Measurements from ENCODE around the gene IGSF23. TPM values are rescaled to one million over a fixed set of nuclear protein-coding genes. Genes with fewer than 3 reads are reported as not detected.
"Not testable (repeated sequence)": the region's sequence is repeated elsewhere in the genome, so short reads cannot be mapped to it uniquely, and the experiment has no call there.

Gene IGSF23
- total and polyA plus RNA-seq, 2 donors (not counting 1 experiment from before 2014, with no cell fraction given) = not detected

DNA sequence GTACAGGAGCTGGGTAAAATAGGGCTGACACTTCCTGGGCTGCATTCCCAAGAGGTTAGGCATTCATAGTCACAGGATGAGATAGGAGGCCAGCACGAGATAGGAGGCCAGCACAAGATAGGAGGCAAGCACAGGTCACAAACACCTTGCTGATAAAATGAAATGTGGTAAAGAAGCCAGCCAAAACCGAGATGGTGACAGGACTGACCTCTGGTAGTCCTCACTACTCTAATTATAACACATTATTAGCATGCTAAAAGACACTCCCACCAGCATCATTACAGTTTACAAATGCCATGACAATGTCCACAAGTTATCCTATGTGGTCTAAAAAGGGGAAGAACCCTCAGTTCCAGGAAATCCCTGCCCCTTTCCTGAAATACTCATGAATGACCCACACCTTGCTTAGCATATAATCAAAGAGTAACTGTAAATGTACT, 20.9 kb upstream of the IGSF23 start:
- H3K9ac ChIP-seq (ENCODE audit: low read length) = no peak overlapping the region
- no peaks in the 10 kb centered on the region for H3K36me3 ChIP-seq (replicated peaks in 1 of 2; ENCODE audit: control extremely low read depth in 1 of 2, control insufficient read depth in 1 of 2, extremely low read depth in 1 of 2, insufficient read depth in 2 of 2, low read length in 1 of 2)
- H2AFZ ChIP-seq (ENCODE audit: insufficient read depth, low read depth, low read length, poor library complexity, severe bottlenecking) = no peak overlapping the region
- Mint-ChIP-seq H3K4me1 (no peaks in the 10 kb centered on the region), H3K27me3 (peaks cover 32% of the 10 kb centered on the region), H3K9me3 (ENCODE audit: insufficient read depth) (peaks cover 7% of the 10 kb centered on the region), H3K27ac (no peak overlapping the region), H3K4me3 (no peak overlapping the region)
- DNase-seq (no peak), ATAC-seq (ENCODE audit: low read depth) (no peak)
- ChIA-PET POLR2A (no interaction called here), CTCF (no interaction called here)
- intact Hi-C loops (cut with micrococcal nuclease) = no loop called here
- TF ChIP-seq, protein P1, sequence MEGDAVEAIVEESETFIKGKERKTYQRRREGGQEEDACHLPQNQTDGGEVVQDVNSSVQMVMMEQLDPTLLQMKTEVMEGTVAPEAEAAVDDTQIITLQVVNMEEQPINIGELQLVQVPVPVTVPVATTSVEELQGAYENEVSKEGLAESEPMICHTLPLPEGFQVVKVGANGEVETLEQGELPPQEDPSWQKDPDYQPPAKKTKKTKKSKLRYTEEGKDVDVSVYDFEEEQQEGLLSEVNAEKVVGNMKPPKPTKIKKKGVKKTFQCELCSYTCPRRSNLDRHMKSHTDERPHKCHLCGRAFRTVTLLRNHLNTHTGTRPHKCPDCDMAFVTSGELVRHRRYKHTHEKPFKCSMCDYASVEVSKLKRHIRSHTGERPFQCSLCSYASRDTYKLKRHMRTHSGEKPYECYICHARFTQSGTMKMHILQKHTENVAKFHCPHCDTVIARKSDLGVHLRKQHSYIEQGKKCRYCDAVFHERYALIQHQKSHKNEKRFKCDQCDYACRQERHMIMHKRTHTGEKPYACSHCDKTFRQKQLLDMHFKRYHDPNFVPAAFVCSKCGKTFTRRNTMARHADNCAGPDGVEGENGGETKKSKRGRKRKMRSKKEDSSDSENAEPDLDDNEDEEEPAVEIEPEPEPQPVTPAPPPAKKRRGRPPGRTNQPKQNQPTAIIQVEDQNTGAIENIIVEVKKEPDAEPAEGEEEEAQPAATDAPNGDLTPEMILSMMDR (IDR thresholded peaks at IDR 0.05) = no peak
- no peak for TF ChIP-seq EZH2 (IDR thresholded peaks at IDR 0.05; ENCODE audit: borderline replicate concordance, insufficient read depth, low read depth, low read length, poor library complexity, severe bottlenecking)
- no peak overlapping the region for H3K27ac ChIP-seq (ENCODE audit: low read length in 2 of 2)
- 70% methylated on average over 2 of the region's 2 CpGs for WGBS (ENCODE audit: insufficient coverage)
- no peaks in the 10 kb centered on the region for H3K79me2 ChIP-seq (ENCODE audit: control insufficient read depth, insufficient read depth, low read length)
- no peak overlapping the region for H3K4me3 ChIP-seq (ENCODE audit: control extremely low read depth in 1 of 5, extremely low read depth in 1 of 5, insufficient read depth in 1 of 5, low read depth in 2 of 5, low read length in 4 of 5)
- H4K20me1 ChIP-seq (ENCODE audit: control insufficient read depth, insufficient read depth, low read length, poor library complexity, severe bottlenecking) = no peaks in the 10 kb centered on the region
- H3K4me1 ChIP-seq (ENCODE audit: control insufficient read depth in 2 of 2, insufficient read depth in 2 of 2, low read length in 2 of 2) = no peaks in the 10 kb centered on the region
- H3K9me3 ChIP-seq (ENCODE audit: control extremely low read depth in 1 of 3, control insufficient read depth in 2 of 3, insufficient read depth in 1 of 3, low read length in 2 of 3) = peaks cover 0 to 9% (median 0%) of the 10 kb centered on the region in 3 donors
- H3K27me3 ChIP-seq (replicated peaks in 1 of 4; ENCODE audit: control extremely low read depth in 1 of 4, control insufficient read depth in 3 of 4, insufficient read depth in 4 of 4, low read length in 3 of 4) = peaks cover 0 to 9% (median 0%) of the 10 kb centered on the region in 4 experiments
- no peak overlapping the region for H3K4me2 ChIP-seq (replicated peaks; ENCODE audit: low read depth, low read length, poor library complexity, severe bottlenecking)

DNA sequence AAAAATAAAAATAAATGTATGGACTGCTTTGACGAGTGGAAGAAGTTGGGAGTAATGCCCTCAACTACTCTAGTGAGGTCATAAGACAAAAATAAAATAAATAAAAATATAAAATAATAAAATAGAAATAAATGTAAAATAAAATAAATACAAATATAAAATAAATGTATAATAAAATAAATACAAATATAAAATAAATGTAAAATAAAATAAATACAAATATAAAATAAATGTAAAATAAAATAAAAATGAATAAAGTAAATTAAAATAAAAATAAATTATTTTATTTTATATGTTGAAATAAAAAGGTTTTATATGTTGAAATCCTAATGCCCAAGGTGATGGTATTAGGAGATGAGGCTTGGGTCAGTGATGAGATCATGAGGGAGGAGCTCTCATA, 20.1 kb upstream of the IGSF23 start:
- Histone ChIP-seq H3K79me2 (ENCODE audit: control insufficient read depth, insufficient read depth, low read length) (no peaks in the 10 kb centered on the region), H3K4me2 (replicated peaks; ENCODE audit: low read depth, low read length, poor library complexity, severe bottlenecking) (no peak overlapping the region), H3K9me3 (ENCODE audit: control extremely low read depth in 1 of 3, control insufficient read depth in 2 of 3, insufficient read depth in 1 of 3, low read length in 2 of 3) (peaks cover 0 to 9% (median 1%) of the 10 kb centered on the region in 3 donors), H3K9ac (ENCODE audit: low read length) (no peak overlapping the region), H4K20me1 (ENCODE audit: control insufficient read depth, insufficient read depth, low read length, poor library complexity, severe bottlenecking) (no peaks in the 10 kb centered on the region), H3K27ac (ENCODE audit: low read length in 2 of 2) (no peak overlapping the region), H2AFZ (ENCODE audit: insufficient read depth, low read depth, low read length, poor library complexity, severe bottlenecking) (no peak overlapping the region), H3K27me3 (replicated peaks in 1 of 4; ENCODE audit: control extremely low read depth in 1 of 4, control insufficient read depth in 3 of 4, insufficient read depth in 4 of 4, low read length in 3 of 4) (peaks cover 0 to 9% (median 0%) of the 10 kb centered on the region in 4 experiments), H3K4me1 (ENCODE audit: control insufficient read depth in 2 of 2, insufficient read depth in 2 of 2, low read length in 2 of 2) (no peaks in the 10 kb centered on the region), H3K4me3 (ENCODE audit: control extremely low read depth in 1 of 5, extremely low read depth in 1 of 5, insufficient read depth in 1 of 5, low read depth in 2 of 5, low read length in 4 of 5) (no peak overlapping the region), H3K36me3 (replicated peaks in 1 of 2; ENCODE audit: control extremely low read depth in 1 of 2, control insufficient read depth in 1 of 2, extremely low read depth in 1 of 2, insufficient read depth in 2 of 2, low read length in 1 of 2) (no peaks in the 10 kb centered on the region)
- Mint-ChIP-seq H3K27me3 (peaks cover 35% of the 10 kb centered on the region), H3K4me1 (no peaks in the 10 kb centered on the region), H3K9me3 (ENCODE audit: insufficient read depth) (peaks cover 9% of the 10 kb centered on the region), H3K4me3 (no peak overlapping the region), H3K27ac (no peak overlapping the region)
- POLR2A ChIA-PET = no interaction called here
- CTCF ChIA-PET = no interaction called here
- ATAC-seq (ENCODE audit: low read depth) (no peak), DNase-seq (no peak)
- intact Hi-C loops (cut with micrococcal nuclease) = no loop called here
- WGBS (ENCODE audit: insufficient coverage) = no CpG with 5 or more reads among the region's 1 CpG
- TF ChIP-seq, protein P1 (IDR thresholded peaks at IDR 0.05) = no peak
- TF ChIP-seq EZH2 (IDR thresholded peaks at IDR 0.05; ENCODE audit: borderline replicate concordance, insufficient read depth, low read depth, low read length, poor library complexity, severe bottlenecking) = no peak

DNA sequence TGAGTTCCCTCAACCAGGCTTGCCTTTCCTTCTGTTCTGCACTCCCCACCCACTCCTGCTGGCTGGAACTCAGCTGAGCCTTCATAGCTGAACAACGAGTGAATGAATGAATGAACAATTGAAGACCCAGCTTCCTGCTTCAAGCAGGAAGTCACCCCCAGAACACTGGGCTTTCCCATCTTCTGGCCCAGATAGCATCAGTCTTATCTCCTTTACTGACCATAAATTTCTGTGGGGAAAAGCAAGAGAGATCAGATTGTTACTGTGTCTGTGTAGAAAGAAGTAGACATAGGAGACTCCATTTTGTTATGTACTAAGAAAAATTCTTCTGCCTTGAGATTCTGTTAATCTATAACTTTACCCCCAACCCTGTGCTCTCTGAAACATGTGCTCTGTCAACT, 19.5 kb upstream of the IGSF23 start:
- DNase-seq; H3K27ac ChIP-seq (ENCODE audit: low read length in 2 of 2); H3K9me3 Mint-ChIP-seq (ENCODE audit: insufficient read depth); POLR2A ChIA-PET; H3K27ac Mint-ChIP-seq; ATAC-seq (ENCODE audit: low read depth); H3K4me3 Mint-ChIP-seq; H3K4me1 Mint-ChIP-seq; H4K20me1 ChIP-seq (ENCODE audit: control insufficient read depth, insufficient read depth, low read length, poor library complexity, severe bottlenecking); H3K4me1 ChIP-seq (ENCODE audit: control insufficient read depth in 2 of 2, insufficient read depth in 2 of 2, low read length in 2 of 2); intact Hi-C loops (cut with micrococcal nuclease); H3K27me3 ChIP-seq (replicated peaks in 1 of 4; ENCODE audit: control extremely low read depth in 1 of 4, control insufficient read depth in 3 of 4, insufficient read depth in 4 of 4, low read length in 3 of 4); H3K9ac ChIP-seq (ENCODE audit: low read length); H2AFZ ChIP-seq (ENCODE audit: insufficient read depth, low read depth, low read length, poor library complexity, severe bottlenecking); H3K79me2 ChIP-seq (ENCODE audit: control insufficient read depth, insufficient read depth, low read length); H3K4me3 ChIP-seq (ENCODE audit: control extremely low read depth in 1 of 5, extremely low read depth in 1 of 5, insufficient read depth in 1 of 5, low read depth in 2 of 5, low read length in 4 of 5); CTCF ChIA-PET; H3K36me3 ChIP-seq (replicated peaks in 1 of 2; ENCODE audit: control extremely low read depth in 1 of 2, control insufficient read depth in 1 of 2, extremely low read depth in 1 of 2, insufficient read depth in 2 of 2, low read length in 1 of 2); H3K4me2 ChIP-seq (replicated peaks; ENCODE audit: low read depth, low read length, poor library complexity, severe bottlenecking): not testable (repeated sequence)
- no CpG with 5 or more reads among the region's 1 CpG for WGBS (ENCODE audit: insufficient coverage)
- peaks cover 33% of the 10 kb centered on the region for H3K27me3 Mint-ChIP-seq
- peaks cover 0 to 11% (median 5%) of the 10 kb centered on the region in 3 donors for H3K9me3 ChIP-seq (ENCODE audit: control extremely low read depth in 1 of 3, control insufficient read depth in 2 of 3, insufficient read depth in 1 of 3, low read length in 2 of 3)

Data from B cell (primary cell).